Endothelial cell of umbilical vein (primary cell): ENCODE measurements around the gene PITPNM3. TPM values are rescaled to one million over a fixed set of nuclear protein-coding genes. Genes with fewer than 3 reads are reported as not detected.

Source experiments
- BruUV-seq: library from RNA; stranded (reverse); fragments of 400-500 nt; replicated peaks from 2 replicates; lab custom pipeline; 2021; lab: Mats Ljungman, UMichigan
- CTCF ChIA-PET: fragments of 300-600, 350-600 bp; sonication (Branson Sonifier 250); formaldehyde crosslinking; loops from one replicate; lab custom pipeline; 2021; ENCODE audit warnings: antibody characterized with exemption, inconsistent platforms; lab: Charles Lee
- POLR2A ChIA-PET: fragments of 300-600, 350-600 bp; sonication (Branson Sonifier 250); formaldehyde crosslinking; loops from one replicate; lab custom pipeline; 2021; ENCODE audit warnings: antibody characterized with exemption, inconsistent platforms; lab: Charles Lee
- DNase-seq: peaks from one replicate; pipeline ENCODE4 v3.0.0-alpha.2; 2011; ENCODE audit warnings: low read depth, low spot score
- FAIRE-seq: peaks from 2 replicates; lab custom pipeline; 2011; peaks lifted over from hg19 to GRCh38; lab: Jason Lieb, UNC
- H2AFZ ChIP-seq: 2 replicates; pipeline ENCODE4 v1.6.0; 2012; ENCODE audit warnings: low read depth, low read length, control low read depth, inconsistent platforms
- H3K27ac ChIP-seq: 2 replicates; pipeline ENCODE4 v1.5.1; 2011; ENCODE audit warnings: low read depth, mild to moderate bottlenecking, control low read depth, low read length, moderate library complexity; ENCODE audit not compliant: insufficient read depth
- H3K27me3 ChIP-seq, 2 experiments: 2 replicates each; pipeline versions ENCODE4 v1.6.0 to v1.6.1; 2011; ENCODE audit warnings: low read length in 2 of 2, mixed read lengths in 1 of 2; ENCODE audit not compliant: control insufficient read depth in 2 of 2, insufficient read depth in 2 of 2
- H3K36me3 ChIP-seq, 2 experiments: 2 replicates in 1 of 2; 3 replicates in 1 of 2; pipeline ENCODE4 v1.5.1; 2011; ENCODE audit warnings: low read length in 2 of 2, mild to moderate bottlenecking in 1 of 2, moderate library complexity in 1 of 2; ENCODE audit not compliant: control insufficient read depth in 2 of 2, insufficient read depth in 2 of 2; ENCODE audit errors: extremely low read depth in 1 of 2
- H3K4me1 ChIP-seq: 3 replicates; pipeline ENCODE4 v1.5.1; 2011; ENCODE audit warnings: mild to moderate bottlenecking, low read length; ENCODE audit not compliant: control insufficient read depth, insufficient read depth; ENCODE audit errors: extremely low read depth
- H3K4me2 ChIP-seq: 2 replicates; pipeline ENCODE4 v1.6.1; 2011; ENCODE audit warnings: low read length, control low read depth, mixed read lengths; ENCODE audit not compliant: insufficient read depth
- H3K4me3 ChIP-seq, 3 experiments: fragments of 200-600 bp in 1 of 3; sonication (generic), shearing (Covaris generic) in 1 of 3; replicated peaks in 1 of 3; 2 replicates each; pipeline ENCODE4 v1.5.1; 2011 to 2016; ENCODE audit warnings: control low read depth in 3 of 3, low read length in 3 of 3, mild to moderate bottlenecking in 2 of 3, inconsistent platforms in 1 of 3, low read depth in 1 of 3, moderate library complexity in 1 of 3; ENCODE audit not compliant: insufficient read depth in 1 of 3
- H3K79me2 ChIP-seq: 2 replicates; pipeline ENCODE4 v1.6.0; 2012; ENCODE audit warnings: low read length, inconsistent platforms; ENCODE audit not compliant: control insufficient read depth, insufficient read depth
- H3K9ac ChIP-seq: replicated peaks from 2 replicates; pipeline ENCODE3; 2011; ENCODE audit warnings: low read length, control low read depth; ENCODE audit not compliant: insufficient read depth; ENCODE audit errors: extremely low read depth
- H3K9me1 ChIP-seq: replicated peaks from 3 replicates; pipeline ENCODE4 v1.6.0; 2011; ENCODE audit warnings: mild to moderate bottlenecking, low read length; ENCODE audit not compliant: control insufficient read depth, insufficient read depth; ENCODE audit errors: extremely low read depth
- H3K9me3 ChIP-seq: replicated peaks from 2 replicates; pipeline ENCODE4 v1.5.1; 2012; ENCODE audit warnings: low read length, inconsistent platforms; ENCODE audit not compliant: control insufficient read depth, insufficient read depth
- H4K20me1 ChIP-seq: replicated peaks from 2 replicates; pipeline ENCODE3; 2011; ENCODE audit warnings: mild to moderate bottlenecking, low read length; ENCODE audit not compliant: control insufficient read depth, insufficient read depth; ENCODE audit errors: extremely low read depth
- EZH2 ChIP-seq: IDR thresholded peaks from 2 replicates; pipeline ENCODE4 v1.6.1; 2012; ENCODE audit warnings: borderline replicate concordance, low read depth, mild to moderate bottlenecking, moderate library complexity, low read length, inconsistent platforms; ENCODE audit not compliant: severe bottlenecking
- FOS ChIP-seq: IDR thresholded peaks from 2 replicates; pipeline ENCODE4 v1.6.1; 2011; ENCODE audit warnings: mild to moderate bottlenecking, low read length, moderate library complexity, borderline replicate concordance; ENCODE audit not compliant: insufficient read depth
- GATA2 ChIP-seq: IDR thresholded peaks from 2 replicates; pipeline ENCODE4 v1.7.0; 2011; ENCODE audit warnings: low read depth, mild to moderate bottlenecking, moderate library complexity, mixed read lengths, low read length; ENCODE audit not compliant: insufficient read length, insufficient read depth
- JUN ChIP-seq: IDR thresholded peaks from 2 replicates; pipeline ENCODE4 v1.6.1; 2011; ENCODE audit warnings: borderline replicate concordance, low read depth; ENCODE audit not compliant: insufficient read length, insufficient read depth
- MYC ChIP-seq: IDR thresholded peaks from one replicate; pipeline ENCODE4 v1.6.1; 2011; ENCODE audit warnings: mild to moderate bottlenecking, low read depth, low read length
- POLR2A ChIP-seq: IDR thresholded peaks from 2 replicates; pipeline ENCODE4 v1.6.1; 2012; ENCODE audit warnings: low read depth, mild to moderate bottlenecking, control low read depth, low read length
- POLR2AphosphoS5 ChIP-seq: IDR thresholded peaks from 2 replicates; pipeline ENCODE4 v1.6.1; 2012; ENCODE audit warnings: low read depth, mild to moderate bottlenecking, control low read depth, low read length, moderate library complexity; ENCODE audit not compliant: insufficient read depth
- dilution Hi-C: fragments of 300-500 bp; cut with MboI; formaldehyde crosslinking; loops from one replicate; pipeline ENCODE4 v1.15.0; 2019; ENCODE audit warnings: low sequenced_read_pairs; ENCODE audit not compliant: extremely low pct_ligation_motif_present
- intact Hi-C: fragments of 100-400 bp; cut with micrococcal nuclease; formaldehyde crosslinking; loops from one replicate; pipeline ENCODE4 v1.10.0; 2022
- polyA plus RNA-seq, 4 experiments: library from polyadenylated mRNA; depleted of rRNA in 3 of 4; stranded (reverse) in 3 of 4; unstranded in 1 of 4; fragments of >200 nt; gene quantifications; 2 replicates each; pipeline versions ENCODE4 v1.2.1 to v1.2.3, GENCODE V29; 2011 to 2012; ENCODE audit warnings: missing spikeins in 1 of 4
- total RNA-seq: library from RNA; stranded (reverse); gene quantifications from 2 replicates; pipeline ENCODE4 v1.2.3, GENCODE V29; 2021
- TF ChIP-seq, protein P1 (sequence below): IDR thresholded peaks from 2 replicates; pipeline ENCODE4 v1.6.1; 2011; ENCODE audit not compliant: insufficient read depth, insufficient read length
- TF ChIP-seq, protein P2 (sequence below), 2 donors: IDR thresholded peaks; 1 replicate in 1 of 2; 2 replicates in 1 of 2; pipeline ENCODE4 v1.5.1; 2011; ENCODE audit warnings: low read length in 2 of 2, mild to moderate bottlenecking in 2 of 2, moderate library complexity in 2 of 2, control low read depth in 1 of 2, inconsistent platforms in 1 of 2, low read depth in 1 of 2; ENCODE audit not compliant: insufficient read depth in 1 of 2; ENCODE audit errors: extremely low read depth in 1 of 2

PITPNM3 gene
- total and polyA plus RNA-seq, 2 donors (not counting 3 experiments of a cell fraction or from before 2014, with no cell fraction given), result 1.0 to 1.9 TPM

DNA sequence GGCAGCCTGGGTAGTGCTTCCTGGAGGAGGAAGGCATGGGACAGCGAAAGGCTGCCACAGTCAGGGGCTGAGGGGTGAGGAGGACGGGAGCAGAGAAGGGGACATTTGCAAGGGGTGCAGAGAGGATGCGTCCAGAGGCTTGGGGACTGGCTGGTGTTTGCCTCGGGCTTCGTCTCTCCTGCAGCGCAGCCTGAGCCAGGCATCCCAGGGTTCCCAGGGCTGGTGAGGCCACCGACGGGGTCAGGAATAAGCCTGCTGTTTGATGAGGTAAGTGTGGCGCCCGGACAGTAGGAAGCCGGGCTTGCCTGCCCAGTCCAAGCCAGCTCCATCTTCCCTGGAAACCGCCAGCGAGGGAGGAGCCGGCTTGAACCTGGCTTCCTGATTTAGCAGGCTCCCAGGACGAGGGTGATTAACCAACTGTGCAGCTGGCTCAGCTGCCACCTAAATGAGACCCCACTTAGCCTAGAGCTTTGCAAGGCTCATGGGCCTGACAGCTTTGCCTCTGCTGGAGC is 47.8 kb downstream of the PITPNM3 start:
- Histone ChIP-seq H3K27ac (no peak overlapping the region), H3K4me2 (no peak overlapping the region), H3K9me1 (no peaks in the 10 kb centered on the region), H3K4me1 (peaks cover 62% of the 10 kb centered on the region), H3K36me3 (no peaks in the 10 kb centered on the region), H3K79me2 (no peaks in the 10 kb centered on the region), H4K20me1 (no peaks in the 10 kb centered on the region), H3K9me3 (no peaks in the 10 kb centered on the region), H3K4me3 (no peak overlapping the region), H3K9ac (no peak overlapping the region), H3K27me3 (no peaks in the 10 kb centered on the region), H2AFZ (no peak overlapping the region)
- DNase-seq, result no peak
- POLR2A ChIA-PET, result interaction anchor here (0.6 kb wide), 1 partner anchor 551 kb away, joined by 4 read pairs; no protein-coding TSS in a partner anchor
- intact Hi-C loops (loop anchor here (5.0 kb wide), 2 partner anchors 36 to 69 kb away; no protein-coding TSS in a partner anchor), dilution Hi-C loops (no loop called here)
- TF ChIP-seq EZH2 (no peak), POLR2A (no peak), GATA2 (no peak), JUN (no peak), FOS (no peak), POLR2AphosphoS5 (no peak), MYC (no peak)
- TF ChIP-seq, protein P1, sequence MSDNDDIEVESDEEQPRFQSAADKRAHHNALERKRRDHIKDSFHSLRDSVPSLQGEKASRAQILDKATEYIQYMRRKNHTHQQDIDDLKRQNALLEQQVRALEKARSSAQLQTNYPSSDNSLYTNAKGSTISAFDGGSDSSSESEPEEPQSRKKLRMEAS, result no peak
- TF ChIP-seq, protein P2, sequence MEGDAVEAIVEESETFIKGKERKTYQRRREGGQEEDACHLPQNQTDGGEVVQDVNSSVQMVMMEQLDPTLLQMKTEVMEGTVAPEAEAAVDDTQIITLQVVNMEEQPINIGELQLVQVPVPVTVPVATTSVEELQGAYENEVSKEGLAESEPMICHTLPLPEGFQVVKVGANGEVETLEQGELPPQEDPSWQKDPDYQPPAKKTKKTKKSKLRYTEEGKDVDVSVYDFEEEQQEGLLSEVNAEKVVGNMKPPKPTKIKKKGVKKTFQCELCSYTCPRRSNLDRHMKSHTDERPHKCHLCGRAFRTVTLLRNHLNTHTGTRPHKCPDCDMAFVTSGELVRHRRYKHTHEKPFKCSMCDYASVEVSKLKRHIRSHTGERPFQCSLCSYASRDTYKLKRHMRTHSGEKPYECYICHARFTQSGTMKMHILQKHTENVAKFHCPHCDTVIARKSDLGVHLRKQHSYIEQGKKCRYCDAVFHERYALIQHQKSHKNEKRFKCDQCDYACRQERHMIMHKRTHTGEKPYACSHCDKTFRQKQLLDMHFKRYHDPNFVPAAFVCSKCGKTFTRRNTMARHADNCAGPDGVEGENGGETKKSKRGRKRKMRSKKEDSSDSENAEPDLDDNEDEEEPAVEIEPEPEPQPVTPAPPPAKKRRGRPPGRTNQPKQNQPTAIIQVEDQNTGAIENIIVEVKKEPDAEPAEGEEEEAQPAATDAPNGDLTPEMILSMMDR (IDR thresholded peaks at IDR 0.05; ENCODE audit: extremely low read depth in 1 of 2, insufficient read depth in 1 of 2, low read depth in 1 of 2, low read length in 2 of 2), result no peak
- no TSS peak for BruUV-seq
- CTCF ChIA-PET, result interaction anchor here (1.2 kb wide), 1 partner anchor 36 kb away, joined by 3 read pairs; no protein-coding TSS in a partner anchor
- FAIRE-seq, result no peak
